H1 (cell line): ENCODE measurements around the gene MAGI1.

Experiments
- CHD2 ChIP-seq: IDR thresholded peaks from 2 replicates; pipeline ENCODE4 v1.6.1; 2012; ENCODE audit warnings: low read length, improper control_type of control experiment
- POLR2AphosphoS5 ChIP-seq: IDR thresholded peaks from 2 replicates; pipeline ENCODE4 v1.6.1; 2011; ENCODE audit warnings: low read depth, low read length
- TF ChIP-seq, protein P1 (sequence below), 3 experiments: IDR thresholded peaks; 1 replicate in 2 of 3; 2 replicates in 1 of 3; pipeline versions ENCODE4 v1.5.1 to v1.6.1; 2011; ENCODE audit warnings: low read length in 3 of 3, mild to moderate bottlenecking in 3 of 3, inconsistent platforms in 2 of 3, low read depth in 1 of 3, moderate library complexity in 1 of 3; ENCODE audit not compliant: insufficient read depth in 1 of 3; ENCODE audit errors: control extremely low read depth in 1 of 3

DNA sequence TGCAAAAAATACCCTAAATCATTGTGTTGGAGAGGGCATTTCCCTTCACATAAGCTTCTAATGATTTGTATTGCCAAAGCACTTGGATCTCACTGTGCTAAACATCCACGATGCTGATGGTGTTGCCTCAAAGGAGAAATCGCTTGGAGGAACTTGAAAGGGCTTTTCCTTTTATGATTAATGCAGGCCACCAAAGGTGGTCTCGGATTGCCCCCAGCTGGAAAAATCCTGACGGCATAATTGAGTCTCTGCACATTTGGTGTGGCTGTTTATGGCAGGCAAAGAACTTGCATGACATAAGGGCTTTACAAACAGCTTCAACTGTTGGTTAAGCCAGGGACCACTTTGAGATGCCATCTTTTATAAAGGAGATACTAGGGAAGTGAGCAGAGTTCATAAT is 687.0 kb downstream of the MAGI1 start:
- TF ChIP-seq, protein P1, sequence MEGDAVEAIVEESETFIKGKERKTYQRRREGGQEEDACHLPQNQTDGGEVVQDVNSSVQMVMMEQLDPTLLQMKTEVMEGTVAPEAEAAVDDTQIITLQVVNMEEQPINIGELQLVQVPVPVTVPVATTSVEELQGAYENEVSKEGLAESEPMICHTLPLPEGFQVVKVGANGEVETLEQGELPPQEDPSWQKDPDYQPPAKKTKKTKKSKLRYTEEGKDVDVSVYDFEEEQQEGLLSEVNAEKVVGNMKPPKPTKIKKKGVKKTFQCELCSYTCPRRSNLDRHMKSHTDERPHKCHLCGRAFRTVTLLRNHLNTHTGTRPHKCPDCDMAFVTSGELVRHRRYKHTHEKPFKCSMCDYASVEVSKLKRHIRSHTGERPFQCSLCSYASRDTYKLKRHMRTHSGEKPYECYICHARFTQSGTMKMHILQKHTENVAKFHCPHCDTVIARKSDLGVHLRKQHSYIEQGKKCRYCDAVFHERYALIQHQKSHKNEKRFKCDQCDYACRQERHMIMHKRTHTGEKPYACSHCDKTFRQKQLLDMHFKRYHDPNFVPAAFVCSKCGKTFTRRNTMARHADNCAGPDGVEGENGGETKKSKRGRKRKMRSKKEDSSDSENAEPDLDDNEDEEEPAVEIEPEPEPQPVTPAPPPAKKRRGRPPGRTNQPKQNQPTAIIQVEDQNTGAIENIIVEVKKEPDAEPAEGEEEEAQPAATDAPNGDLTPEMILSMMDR (IDR thresholded peaks at IDR 0.05; ENCODE audit: control extremely low read depth in 1 of 3, insufficient read depth in 1 of 3, low read depth in 1 of 3, low read length in 3 of 3), result no peak
- TF ChIP-seq POLR2AphosphoS5 (no peak), CHD2 (no peak)
